ENCODE data around the gene GPR61.

GPR61 gene

GRCh38 chr1:109569323-109569722 is 29.7 kb downstream of the GPR61 start:
- Histone ChIP-seq H3K36me3 (ENCODE audit: insufficient read depth, low read length) (peaks cover 8% of the 10 kb centered on the region; the same call in 1 of the 2 replicates), H3K9me2 (ENCODE audit: low read depth, low read length) (no peaks in the 10 kb centered on the region), H3K9me3 (ENCODE audit: low read length) (no peaks in the 10 kb centered on the region), H3K27me3 (ENCODE audit: insufficient read depth, low read length) (no peaks in the 10 kb centered on the region), H3K79me2 (ENCODE audit: insufficient read depth, low read length) (peaks cover 55% of the 10 kb centered on the region), H3K9ac (ENCODE audit: low read length) (no peak overlapping the region), H3K4me1 (ENCODE audit: insufficient read depth, low read length, severe bottlenecking) (peaks cover 20% of the 10 kb centered on the region), H3K4me3 (ENCODE audit: low read depth, low read length, poor library complexity, severe bottlenecking) (no peak overlapping the region), H3K4me2 (ENCODE audit: low read length) (no peak overlapping the region), H4K20me1 (ENCODE audit: insufficient read depth, low read length) (no peaks in the 10 kb centered on the region), H3F3A (ENCODE audit: insufficient read depth, low read length) (no peaks in the 10 kb centered on the region), H2AFZ (ENCODE audit: low read length) (no peak overlapping the region), H3K27ac (ENCODE audit: low read depth, low read length, poor library complexity, severe bottlenecking) (no peak overlapping the region)
- TF ChIP-seq EZH2 (IDR thresholded peaks at IDR 0.05; ENCODE audit: borderline replicate concordance, low read length) (no peak), CTCF (IDR thresholded peaks at IDR 0.05; ENCODE audit: low read length) (no peak)

- H3F3A ChIP-seq (ENCODE audit: insufficient read depth, low read length): no peaks in the 10 kb centered on the region
- H3K36me3 ChIP-seq (ENCODE audit: insufficient read depth, low read length): peaks cover 8% of the 10 kb centered on the region; the same call in 1 of the 2 replicates
- peaks cover 53% of the 10 kb centered on the region for H3K79me2 ChIP-seq (ENCODE audit: insufficient read depth, low read length)
- no peak overlapping the region for H3K9ac ChIP-seq (ENCODE audit: low read length)
- no peaks in the 10 kb centered on the region for H3K9me2 ChIP-seq (ENCODE audit: low read depth, low read length)
- peaks cover 20% of the 10 kb centered on the region for H3K4me1 ChIP-seq (ENCODE audit: insufficient read depth, low read length, severe bottlenecking)
- no peaks in the 10 kb centered on the region for H4K20me1 ChIP-seq (ENCODE audit: insufficient read depth, low read length)
- no peaks in the 10 kb centered on the region for H3K27me3 ChIP-seq (ENCODE audit: insufficient read depth, low read length)
- no peak overlapping the region for H3K4me2 ChIP-seq (ENCODE audit: low read length)
- no peaks in the 10 kb centered on the region for H3K9me3 ChIP-seq (ENCODE audit: low read length)
- H3K4me3 ChIP-seq (ENCODE audit: low read depth, low read length, poor library complexity, severe bottlenecking): no peak overlapping the region
- H2AFZ ChIP-seq (ENCODE audit: low read length): no peak overlapping the region
- H3K27ac ChIP-seq (ENCODE audit: low read depth, low read length, poor library complexity, severe bottlenecking): no peak overlapping the region
- no peak for TF ChIP-seq EZH2 (IDR thresholded peaks at IDR 0.05; ENCODE audit: borderline replicate concordance, low read length)
- no peak for TF ChIP-seq CTCF (IDR thresholded peaks at IDR 0.05; ENCODE audit: low read length)
These were observed 30.7 kb downstream of the GPR61 start for GRCh38 chr1:109570414-109570813.

- no peaks in the 10 kb centered on the region for H3K27me3 ChIP-seq (ENCODE audit: insufficient read depth, low read length)
- H3K36me3 ChIP-seq (ENCODE audit: insufficient read depth, low read length): peaks cover 19% of the 10 kb centered on the region; the same call in 1 of the 2 replicates
- no peak overlapping the region for H3K4me3 ChIP-seq (ENCODE audit: low read depth, low read length, poor library complexity, severe bottlenecking)
- H4K20me1 ChIP-seq (ENCODE audit: insufficient read depth, low read length): no peaks in the 10 kb centered on the region
- no peak overlapping the region for H2AFZ ChIP-seq (ENCODE audit: low read length)
- H3K9me3 ChIP-seq (ENCODE audit: low read length): no peaks in the 10 kb centered on the region
- peaks cover 29% of the 10 kb centered on the region for H3K79me2 ChIP-seq (ENCODE audit: insufficient read depth, low read length)
- H3K9me2 ChIP-seq (ENCODE audit: low read depth, low read length): no peaks in the 10 kb centered on the region
- no peak overlapping the region for H3K4me2 ChIP-seq (ENCODE audit: low read length)
- H3K4me1 ChIP-seq (ENCODE audit: insufficient read depth, low read length, severe bottlenecking): peaks cover 14% of the 10 kb centered on the region
- H3K27ac ChIP-seq (ENCODE audit: low read depth, low read length, poor library complexity, severe bottlenecking): no peak overlapping the region
- no peak for TF ChIP-seq CTCF (IDR thresholded peaks at IDR 0.05; ENCODE audit: low read length)
- no peak for TF ChIP-seq EZH2 (IDR thresholded peaks at IDR 0.05; ENCODE audit: borderline replicate concordance, low read length)
- no peaks in the 10 kb centered on the region for H3F3A ChIP-seq (ENCODE audit: insufficient read depth, low read length)
- no peak overlapping the region for H3K9ac ChIP-seq (ENCODE audit: low read length)
These were observed 34.1 kb downstream of the GPR61 start for GRCh38 chr1:109573785-109574184.
